SK-N-SH treated with all-trans-retinoic acid at 6 μM for 48 hours (cell line): ENCODE data around the gene SPATA25.

Experiments
- ATAC-seq: fragments of 200-7000 bp; cut with Tn5 transposase; 3 replicates; pipeline ENCODE4 v1.9.1; 2020; ENCODE audit warnings: mild to moderate bottlenecking, moderate library complexity
- ARNTL ChIP-seq: fragments of 450-650 bp; formaldehyde crosslinking; IDR thresholded peaks from 2 replicates; pipeline ENCODE4 v1.5.0; 2020; ENCODE audit warnings: low read depth, mild to moderate bottlenecking, moderate library complexity, borderline replicate concordance
- CSDC2 ChIP-seq: fragments of 250-450 bp; sonication (Bioruptor Pico); IDR thresholded peaks from 2 replicates; pipeline ENCODE4 v1.5.0; 2020; ENCODE audit warnings: mild to moderate bottlenecking, moderate library complexity
- CSRNP3 ChIP-seq: fragments of 250-450 bp; sonication (Bioruptor Pico); IDR thresholded peaks from 2 replicates; pipeline ENCODE4 v1.5.1; 2021; ENCODE audit warnings: mild to moderate bottlenecking, moderate library complexity
- ESRRG ChIP-seq: fragments of 250-450 bp; sonication (Bioruptor Pico); IDR thresholded peaks from 2 replicates; pipeline ENCODE4 v1.6.1; 2021; ENCODE audit warnings: mild to moderate bottlenecking
- GLIS3 ChIP-seq: fragments of 250-450 bp; sonication (Bioruptor Pico); IDR thresholded peaks from 2 replicates; pipeline ENCODE4 v1.5.0; 2020; ENCODE audit warnings: mild to moderate bottlenecking, moderate library complexity
- ISL1 ChIP-seq: fragments of 250-450 bp; sonication (Bioruptor Pico); IDR thresholded peaks from 2 replicates; pipeline ENCODE4 v2.1.2; 2022; ENCODE audit warnings: mild to moderate bottlenecking, moderate library complexity
- OSR1 ChIP-seq: fragments of 250-450 bp; sonication (Bioruptor Pico); IDR thresholded peaks from 2 replicates; pipeline ENCODE4 v1.8.0; 2022; ENCODE audit warnings: moderate library complexity, mild to moderate bottlenecking, inconsistent platforms
- PATZ1 ChIP-seq: fragments of 250-450 bp; sonication (Bioruptor Pico); IDR thresholded peaks from 2 replicates; pipeline ENCODE4 v1.8.0; 2020; ENCODE audit warnings: mild to moderate bottlenecking, moderate library complexity, borderline replicate concordance
- PPARA ChIP-seq: fragments of 250-450 bp; sonication (Bioruptor Pico); IDR thresholded peaks from 2 replicates; pipeline ENCODE4 v1.5.0; 2020; ENCODE audit warnings: mild to moderate bottlenecking, borderline replicate concordance
- RARB ChIP-seq: fragments of 250-450 bp; sonication (Bioruptor Pico); IDR thresholded peaks from 2 replicates; pipeline ENCODE4 v1.8.0; 2021; ENCODE audit warnings: mild to moderate bottlenecking, moderate library complexity
- TCF4 ChIP-seq: fragments of 250-450 bp; sonication (Bioruptor Pico); IDR thresholded peaks from 2 replicates; pipeline ENCODE4 v1.8.0; 2021; ENCODE audit warnings: mild to moderate bottlenecking, moderate library complexity, borderline replicate concordance
- ZC3H10 ChIP-seq: fragments of 250-450 bp; sonication (Bioruptor Pico); IDR thresholded peaks from 2 replicates; pipeline ENCODE4 v1.5.1; 2021; ENCODE audit warnings: mild to moderate bottlenecking, moderate library complexity
- ZFP3 ChIP-seq: fragments of 250-450 bp; sonication (Bioruptor Pico); IDR thresholded peaks from 2 replicates; pipeline ENCODE4 v1.5.0; 2020; ENCODE audit warnings: mild to moderate bottlenecking, moderate library complexity
- ZFP30 ChIP-seq: fragments of 450-650 bp; formaldehyde crosslinking; IDR thresholded peaks from 2 replicates; pipeline ENCODE4 v1.5.0; 2022; ENCODE audit warnings: mild to moderate bottlenecking, moderate library complexity
- ZNF565 ChIP-seq: fragments of 450-650 bp; formaldehyde crosslinking; conservative IDR thresholded peaks from 2 replicates; pipeline ENCODE4 v1.5.0; 2020; ENCODE audit warnings: low read depth, mild to moderate bottlenecking, moderate library complexity
- ZNF70 ChIP-seq: fragments of 450-650 bp; formaldehyde crosslinking; IDR thresholded peaks from 2 replicates; pipeline ENCODE4 v1.5.0; 2020; ENCODE audit warnings: mild to moderate bottlenecking, moderate library complexity
- ZNF8 ChIP-seq: fragments of 450-650 bp; formaldehyde crosslinking; IDR thresholded peaks from 2 replicates; pipeline ENCODE4 v1.5.0; 2020; ENCODE audit warnings: mild to moderate bottlenecking, moderate library complexity
- TF ChIP-seq, protein P1 (sequence below): fragments of 250-450 bp; sonication (Bioruptor Pico); IDR thresholded peaks from 2 replicates; pipeline ENCODE4 v1.5.1; 2020; ENCODE audit warnings: low read depth, mild to moderate bottlenecking, moderate library complexity
- TF ChIP-seq, protein P2 (sequence below): fragments of 250-450 bp; sonication (Bioruptor Pico); IDR thresholded peaks from 2 replicates; pipeline ENCODE4 v1.8.0; 2021; ENCODE audit warnings: low read depth, mild to moderate bottlenecking, moderate library complexity, borderline replicate concordance
- TF ChIP-seq, protein P3 (sequence below): fragments of 250-450 bp; sonication (Bioruptor Pico); IDR thresholded peaks from 2 replicates; pipeline ENCODE4 v1.5.0; 2020; ENCODE audit warnings: mild to moderate bottlenecking, moderate library complexity

Gene SPATA25

DNA sequence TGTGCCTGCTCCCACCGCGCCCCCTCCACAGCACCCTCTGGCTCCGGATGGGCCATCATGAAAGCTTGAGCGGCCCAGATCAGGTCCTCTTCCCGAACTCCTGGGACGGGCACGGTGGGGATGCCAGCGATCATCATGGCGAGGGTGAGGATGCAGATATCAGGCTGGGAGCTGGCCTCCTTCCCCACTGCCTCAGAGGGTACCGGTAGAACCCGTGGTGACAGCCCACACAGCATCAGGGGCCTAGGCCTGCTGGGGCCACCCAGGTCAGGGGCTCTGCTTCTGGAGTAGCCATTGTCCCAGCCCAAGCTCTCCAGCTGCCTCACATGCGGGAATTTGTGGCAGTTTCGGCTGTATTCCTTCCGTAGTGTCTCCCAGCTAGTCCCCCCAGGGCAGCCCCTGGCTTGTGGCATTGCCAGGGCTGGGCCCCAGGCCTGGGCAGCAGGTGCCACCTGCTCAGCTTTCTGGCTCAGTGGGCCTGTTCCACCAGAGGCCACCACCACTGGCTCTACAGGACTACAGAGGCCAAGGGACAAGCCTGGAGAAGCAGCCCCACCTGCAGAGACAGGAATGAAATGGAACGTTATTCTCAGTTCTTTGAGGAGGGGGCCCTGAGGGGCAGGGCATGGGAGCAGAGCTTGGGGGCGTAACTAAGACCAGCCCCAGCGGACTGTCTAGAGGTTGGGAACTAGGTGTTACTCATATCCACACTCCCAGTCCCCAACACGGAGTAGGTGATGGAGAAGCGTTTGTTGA lies 654 bp downstream of the SPATA25 start:
- no peak for TF ChIP-seq ZFP30 (CRISPR knock-in tag)
- TF ChIP-seq PATZ1 = no peak
- TF ChIP-seq RARB = no peak
- TF ChIP-seq ARNTL (CRISPR knock-in tag) = no peak
- no peak for TF ChIP-seq ZC3H10
- TF ChIP-seq ZNF8 = no peak
- no peak for TF ChIP-seq OSR1
- TF ChIP-seq ZFP3 = no peak
- TF ChIP-seq CSRNP3 (CRISPR knock-in tag) = no peak
- no peak for TF ChIP-seq ZNF565
- no peak for TF ChIP-seq GLIS3
- TF ChIP-seq CSDC2 (CRISPR knock-in tag) = no peak
- TF ChIP-seq, protein P1, sequence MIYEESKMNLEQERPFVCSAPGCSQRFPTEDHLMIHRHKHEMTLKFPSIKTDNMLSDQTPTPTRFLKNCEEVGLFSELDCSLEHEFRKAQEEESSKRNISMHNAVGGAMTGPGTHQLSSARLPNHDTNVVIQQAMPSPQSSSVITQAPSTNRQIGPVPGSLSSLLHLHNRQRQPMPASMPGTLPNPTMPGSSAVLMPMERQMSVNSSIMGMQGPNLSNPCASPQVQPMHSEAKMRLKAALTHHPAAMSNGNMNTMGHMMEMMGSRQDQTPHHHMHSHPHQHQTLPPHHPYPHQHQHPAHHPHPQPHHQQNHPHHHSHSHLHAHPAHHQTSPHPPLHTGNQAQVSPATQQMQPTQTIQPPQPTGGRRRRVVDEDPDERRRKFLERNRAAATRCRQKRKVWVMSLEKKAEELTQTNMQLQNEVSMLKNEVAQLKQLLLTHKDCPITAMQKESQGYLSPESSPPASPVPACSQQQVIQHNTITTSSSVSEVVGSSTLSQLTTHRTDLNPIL (CRISPR knock-in tag) = no peak
- ATAC-seq = no peak

DNA sequence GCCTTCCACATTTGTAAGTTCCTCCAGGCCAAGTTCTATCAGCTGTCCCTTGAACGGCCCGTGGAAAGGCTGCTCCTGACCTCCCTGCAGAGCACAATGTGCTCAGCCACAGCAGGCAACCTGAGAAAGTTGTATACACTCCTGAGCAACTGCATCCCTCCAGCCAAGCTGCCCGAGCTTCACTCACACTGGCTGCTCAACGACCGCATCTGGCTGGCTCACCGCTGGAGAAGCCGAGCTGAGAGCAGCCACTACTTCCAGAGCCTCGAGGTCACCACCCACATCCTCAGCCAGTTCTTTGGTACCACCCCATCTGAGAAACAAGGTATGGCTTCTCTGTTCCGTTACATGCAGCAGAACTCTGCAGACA lies 4.3 kb downstream of the SPATA25 start:
- TF ChIP-seq ZNF565 = no peak
- no peak for TF ChIP-seq ZNF8
- no peak for TF ChIP-seq ISL1 (CRISPR knock-in tag)
- TF ChIP-seq TCF4 = no peak
- TF ChIP-seq PATZ1 = no peak
- no peak for TF ChIP-seq CSDC2 (CRISPR knock-in tag)
- TF ChIP-seq PPARA (CRISPR knock-in tag) = no peak
- TF ChIP-seq ZC3H10 = no peak
- TF ChIP-seq OSR1 = no peak
- no peak for TF ChIP-seq RARB
- TF ChIP-seq ESRRG = no peak
- TF ChIP-seq ZFP30 (CRISPR knock-in tag) = no peak
- TF ChIP-seq, protein P2, sequence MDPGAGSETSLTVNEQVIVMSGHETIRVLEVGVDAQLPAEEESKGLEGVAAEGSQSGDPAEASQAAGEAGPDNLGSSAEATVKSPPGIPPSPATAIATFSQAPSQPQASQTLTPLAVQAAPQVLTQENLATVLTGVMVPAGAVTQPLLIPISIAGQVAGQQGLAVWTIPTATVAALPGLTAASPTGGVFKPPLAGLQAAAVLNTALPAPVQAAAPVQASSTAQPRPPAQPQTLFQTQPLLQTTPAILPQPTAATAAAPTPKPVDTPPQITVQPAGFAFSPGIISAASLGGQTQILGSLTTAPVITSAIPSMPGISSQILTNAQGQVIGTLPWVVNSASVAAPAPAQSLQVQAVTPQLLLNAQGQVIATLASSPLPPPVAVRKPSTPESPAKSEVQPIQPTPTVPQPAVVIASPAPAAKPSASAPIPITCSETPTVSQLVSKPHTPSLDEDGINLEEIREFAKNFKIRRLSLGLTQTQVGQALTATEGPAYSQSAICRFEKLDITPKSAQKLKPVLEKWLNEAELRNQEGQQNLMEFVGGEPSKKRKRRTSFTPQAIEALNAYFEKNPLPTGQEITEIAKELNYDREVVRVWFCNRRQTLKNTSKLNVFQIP (CRISPR knock-in tag) = no peak
- TF ChIP-seq ZNF70 = no peak
- TF ChIP-seq ARNTL (CRISPR knock-in tag) = no peak
- TF ChIP-seq ZFP3 = no peak
- TF ChIP-seq, protein P1 (CRISPR knock-in tag) = no peak
- no peak for TF ChIP-seq GLIS3
- TF ChIP-seq, protein P3, sequence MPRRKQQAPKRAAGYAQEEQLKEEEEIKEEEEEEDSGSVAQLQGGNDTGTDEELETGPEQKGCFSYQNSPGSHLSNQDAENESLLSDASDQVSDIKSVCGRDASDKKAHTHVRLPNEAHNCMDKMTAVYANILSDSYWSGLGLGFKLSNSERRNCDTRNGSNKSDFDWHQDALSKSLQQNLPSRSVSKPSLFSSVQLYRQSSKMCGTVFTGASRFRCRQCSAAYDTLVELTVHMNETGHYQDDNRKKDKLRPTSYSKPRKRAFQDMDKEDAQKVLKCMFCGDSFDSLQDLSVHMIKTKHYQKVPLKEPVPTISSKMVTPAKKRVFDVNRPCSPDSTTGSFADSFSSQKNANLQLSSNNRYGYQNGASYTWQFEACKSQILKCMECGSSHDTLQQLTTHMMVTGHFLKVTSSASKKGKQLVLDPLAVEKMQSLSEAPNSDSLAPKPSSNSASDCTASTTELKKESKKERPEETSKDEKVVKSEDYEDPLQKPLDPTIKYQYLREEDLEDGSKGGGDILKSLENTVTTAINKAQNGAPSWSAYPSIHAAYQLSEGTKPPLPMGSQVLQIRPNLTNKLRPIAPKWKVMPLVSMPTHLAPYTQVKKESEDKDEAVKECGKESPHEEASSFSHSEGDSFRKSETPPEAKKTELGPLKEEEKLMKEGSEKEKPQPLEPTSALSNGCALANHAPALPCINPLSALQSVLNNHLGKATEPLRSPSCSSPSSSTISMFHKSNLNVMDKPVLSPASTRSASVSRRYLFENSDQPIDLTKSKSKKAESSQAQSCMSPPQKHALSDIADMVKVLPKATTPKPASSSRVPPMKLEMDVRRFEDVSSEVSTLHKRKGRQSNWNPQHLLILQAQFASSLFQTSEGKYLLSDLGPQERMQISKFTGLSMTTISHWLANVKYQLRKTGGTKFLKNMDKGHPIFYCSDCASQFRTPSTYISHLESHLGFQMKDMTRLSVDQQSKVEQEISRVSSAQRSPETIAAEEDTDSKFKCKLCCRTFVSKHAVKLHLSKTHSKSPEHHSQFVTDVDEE (CRISPR knock-in tag) = no peak
- ATAC-seq = no peak
